GM12891 (cell line): ENCODE measurements around the gene MEF2C.
A peak's percentile ranks its signal among the peaks of the same experiment; 100 is the strongest.

Experiments used
- PAX5 ChIP-seq: IDR thresholded peaks from 2 replicates; pipeline ENCODE4 v1.6.1; 2011; ENCODE audit warnings: low read length, moderate library complexity, mild to moderate bottlenecking; ENCODE audit not compliant: insufficient read depth, severe bottlenecking
- POLR2A ChIP-seq: IDR thresholded peaks from 2 replicates; pipeline ENCODE4 v1.6.1; 2011; ENCODE audit warnings: low read depth, low read length, control low read depth
- POLR2AphosphoS5 ChIP-seq: IDR thresholded peaks from 2 replicates; pipeline ENCODE4 v1.6.1; 2011; ENCODE audit warnings: low read depth, low read length, control low read depth
- POU2F2 ChIP-seq: IDR thresholded peaks from 2 replicates; pipeline ENCODE4 v1.6.1; 2011; ENCODE audit warnings: low read depth, mild to moderate bottlenecking, control low read depth, low read length, moderate library complexity
- TAF1 ChIP-seq: IDR thresholded peaks from 2 replicates; pipeline ENCODE4 v1.6.1; 2011; ENCODE audit warnings: low read depth, low read length, control low read depth

DNA sequence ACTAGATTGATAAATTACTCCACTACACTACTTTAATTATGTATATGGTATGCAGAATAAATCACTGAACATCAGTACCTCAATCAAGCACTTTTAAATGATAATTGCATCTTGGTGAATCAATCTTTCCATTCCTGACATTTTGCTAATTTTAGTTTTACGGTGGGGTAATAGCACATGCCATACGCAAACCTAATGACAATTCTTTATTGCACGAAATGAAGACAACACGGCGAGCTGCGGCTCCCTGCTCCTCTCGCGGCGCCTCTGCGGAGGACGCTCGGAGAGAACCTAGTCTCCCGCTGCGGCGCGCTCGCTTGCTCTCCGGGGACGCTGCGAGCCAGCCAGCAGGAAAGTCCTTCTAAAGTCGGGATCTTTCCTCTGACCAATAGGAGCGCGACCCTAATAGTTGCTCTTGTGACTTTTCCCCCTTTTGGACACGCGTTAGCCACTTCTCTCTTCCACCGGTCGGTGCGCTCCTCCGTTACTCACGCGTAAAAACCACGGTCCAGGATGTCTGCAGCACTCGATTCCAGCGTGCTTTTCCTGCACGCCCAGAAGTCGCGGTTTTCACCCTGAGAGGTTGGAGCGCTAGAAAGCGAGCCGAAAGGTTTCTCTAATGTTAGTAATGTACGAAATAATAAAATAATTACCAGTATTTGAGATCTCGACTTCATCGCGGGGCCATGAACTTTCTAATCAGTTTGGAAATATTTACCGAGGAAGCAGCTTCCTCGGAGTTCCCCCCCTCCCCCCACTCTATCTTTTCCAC lies 1.0 kb upstream of the MEF2C start:
- TF ChIP-seq POLR2AphosphoS5 (peak; percentile 11; the same call in 1 of the 2 replicates), POLR2A (peak; percentile 68), TAF1 (no peak), PAX5 (no peak), POU2F2 (no peak)
